ENCODE data around the gene TIMM29. TPM values are rescaled to one million over a fixed set of nuclear protein-coding genes. Genes with fewer than 3 reads are reported as not detected.

TIMM29 gene
- total and polyA plus RNA-seq, 9 of the 15 experiments (the other 6 are each of a cell fraction or from before 2014, with no cell fraction given): 2.4 to 29.4 (median 16.3) TPM

GRCh38 chr19:10928563-10929401 lies at the start of gene TIMM29, which contains the start of gene YIPF2 (continued):
- TF ChIP-seq, protein P1, sequence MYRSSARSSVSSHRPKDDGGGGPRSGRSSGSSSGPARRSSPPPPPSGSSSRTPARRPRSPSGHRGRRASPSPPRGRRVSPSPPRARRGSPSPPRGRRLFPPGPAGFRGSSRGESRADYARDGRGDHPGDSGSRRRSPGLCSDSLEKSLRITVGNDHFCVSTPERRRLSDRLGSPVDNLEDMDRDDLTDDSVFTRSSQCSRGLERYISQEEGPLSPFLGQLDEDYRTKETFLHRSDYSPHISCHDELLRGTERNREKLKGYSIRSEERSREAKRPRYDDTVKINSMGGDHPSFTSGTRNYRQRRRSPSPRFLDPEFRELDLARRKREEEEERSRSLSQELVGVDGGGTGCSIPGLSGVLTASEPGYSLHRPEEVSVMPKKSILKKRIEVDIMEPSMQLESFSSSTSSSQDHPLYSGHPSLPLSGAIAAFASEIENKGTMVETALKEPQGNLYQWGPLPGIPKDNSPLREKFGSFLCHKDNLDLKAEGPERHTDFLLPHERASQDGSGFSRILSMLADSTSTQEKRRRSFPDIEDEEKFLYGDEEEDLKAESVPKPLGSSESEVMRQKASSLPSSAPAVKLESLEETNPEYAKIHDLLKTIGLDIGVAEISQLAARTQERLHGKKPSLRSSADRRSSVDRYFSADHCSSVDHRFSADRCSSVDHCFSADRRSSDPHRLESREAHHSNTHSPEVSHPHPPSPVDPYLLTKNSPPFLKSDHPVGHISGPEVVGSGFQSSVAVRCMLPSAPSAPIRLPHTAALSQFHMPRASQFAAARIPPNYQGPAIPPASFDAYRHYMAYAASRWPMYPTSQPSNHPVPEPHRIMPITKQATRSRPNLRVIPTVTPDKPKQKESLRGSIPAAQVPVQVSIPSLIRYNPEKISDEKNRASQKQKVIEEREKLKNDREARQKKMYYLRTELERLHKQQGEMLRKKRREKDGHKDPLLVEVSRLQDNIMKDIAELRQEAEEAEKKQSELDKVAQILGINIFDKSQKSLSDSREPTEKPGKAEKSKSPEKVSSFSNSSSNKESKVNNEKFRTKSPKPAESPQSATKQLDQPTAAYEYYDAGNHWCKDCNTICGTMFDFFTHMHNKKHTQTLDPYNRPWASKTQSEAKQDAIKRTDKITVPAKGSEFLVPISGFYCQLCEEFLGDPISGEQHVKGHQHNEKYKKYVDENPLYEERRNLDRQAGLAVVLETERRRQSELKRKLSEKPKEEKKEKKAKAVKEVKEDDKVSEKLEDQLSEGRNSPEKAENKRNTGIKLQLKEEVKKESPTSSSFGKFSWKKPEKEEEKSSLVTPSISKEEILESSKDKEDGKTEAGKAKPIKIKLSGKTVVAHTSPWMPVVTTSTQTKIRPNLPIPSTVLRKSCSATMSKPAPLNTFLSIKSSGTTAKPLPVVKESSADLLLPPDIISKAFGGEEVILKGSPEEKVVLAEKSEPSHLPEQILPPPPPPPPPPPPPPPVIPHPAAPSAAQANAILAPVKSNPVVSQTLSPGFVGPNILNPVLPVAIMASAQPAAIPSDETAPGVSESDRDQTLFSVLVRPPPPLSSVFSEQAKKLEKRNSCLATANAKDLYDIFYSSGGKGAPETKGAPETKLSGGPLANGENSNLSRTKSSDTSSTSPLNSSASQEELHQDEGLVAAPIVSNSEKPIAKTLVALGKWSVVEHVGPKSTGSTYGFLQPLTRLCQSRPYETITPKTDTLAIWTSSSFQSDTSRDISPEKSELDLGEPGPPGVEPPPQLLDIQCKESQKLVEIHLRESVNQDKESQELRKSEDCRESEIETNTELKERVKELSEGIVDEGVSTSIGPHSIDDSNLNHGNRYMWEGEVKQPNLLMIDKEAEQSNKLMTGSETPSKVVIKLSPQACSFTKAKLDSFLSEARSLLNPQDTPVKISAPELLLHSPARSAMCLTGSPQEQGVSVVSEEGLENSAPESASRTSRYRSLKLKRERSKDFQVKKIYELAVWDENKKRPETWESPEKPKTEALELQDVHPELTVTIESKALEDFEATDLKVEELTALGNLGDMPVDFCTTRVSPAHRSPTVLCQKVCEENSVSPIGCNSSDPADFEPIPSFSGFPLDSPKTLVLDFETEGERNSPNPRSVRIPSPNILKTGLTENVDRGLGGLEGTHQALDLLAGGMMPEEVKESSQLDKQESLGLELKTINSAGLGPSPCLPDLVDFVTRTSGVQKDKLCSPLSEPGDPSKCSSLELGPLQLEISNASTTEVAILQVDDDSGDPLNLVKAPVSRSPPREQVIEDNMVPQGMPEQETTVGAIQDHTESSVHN (IDR thresholded peaks at IDR 0.05; ENCODE audit: borderline replicate concordance in 1 of 2, low read depth in 1 of 2): no peak
- TF ChIP-seq KLF10 (CRISPR knock-in tag; IDR thresholded peaks at IDR 0.05) (no peak), ZNF121 (CRISPR knock-in tag; conservative IDR thresholded peaks at IDR 0.05) (no peak), TFAM (CRISPR knock-in tag; conservative IDR thresholded peaks at IDR 0.05) (no peak), ZNF253 (CRISPR knock-in tag; conservative IDR thresholded peaks at IDR 0.05) (no peak), ZNF174 (CRISPR knock-in tag; IDR thresholded peaks at IDR 0.05) (no peak), PRPF4 (IDR thresholded peaks at IDR 0.05; ENCODE audit: insufficient read depth, low read depth, low read length, poor library complexity, severe bottlenecking) (no peak), E2F3 (CRISPR knock-in tag; IDR thresholded peaks at IDR 0.05) (0 out of 2 replicates have a peak, but pooled peaks have one; percentile 22), HEY1 (CRISPR knock-in tag; IDR thresholded peaks at IDR 0.05; ENCODE audit: borderline replicate concordance) (no peak), GTF2F1 (IDR thresholded peaks at IDR 0.05; ENCODE audit: low read depth, low read length) (0 out of 2 replicates have a peak, but pooled peaks have one; percentile 52), MED1 (CRISPR knock-in tag; IDR thresholded peaks at IDR 0.05; ENCODE audit: borderline replicate concordance) (no peak), ZC3H8 (IDR thresholded peaks at IDR 0.05) (no peak), CC2D1A (IDR thresholded peaks at IDR 0.05) (no peak), RHOXF2B (CRISPR knock-in tag; conservative IDR thresholded peaks at IDR 0.05) (no peak), ZNF408 (CRISPR knock-in tag; IDR thresholded peaks at IDR 0.05; ENCODE audit: low read depth) (no peak), TSHZ1 (CRISPR knock-in tag; IDR thresholded peaks at IDR 0.05) (no peak), FOXK1 (CRISPR knock-in tag; IDR thresholded peaks at IDR 0.05; ENCODE audit: borderline replicate concordance) (peak; percentile 98)

All from K562 (cell line).